H1 (cell line): ENCODE results near the gene PRICKLE2. TPM values are rescaled to one million over a fixed set of nuclear protein-coding genes. Genes with fewer than 3 reads are reported as not detected.

ENCODE experiments used
- CTCF ChIA-PET: fragments of 300-600 bp; sonication (Branson Sonifier 250); formaldehyde crosslinking; loops from one replicate; lab custom pipeline; 2021; ENCODE audit not compliant: partially characterized antibody; lab: Charles Lee
- POLR2A ChIA-PET: fragments of 300-600 bp; sonication (Branson Sonifier 250); formaldehyde crosslinking; loops from one replicate; lab custom pipeline; 2021; ENCODE audit warnings: inconsistent platforms; ENCODE audit not compliant: partially characterized antibody; lab: Charles Lee
- DNase-seq, 2 experiments: peaks; one replicate each; pipeline versions ENCODE4 v3.0.0 to v3.0.0-alpha.2; 2010 to 2022; ENCODE audit warnings: low spot score in 2 of 2, low read depth in 1 of 2, mixed read lengths in 1 of 2
- FAIRE-seq: peaks from 2 replicates; lab custom pipeline; 2011; peaks lifted over from hg19 to GRCh38; lab: Jason Lieb, UNC
- H2AFZ ChIP-seq: 2 replicates; pipeline ENCODE4 v1.8.1; 2012; ENCODE audit warnings: low read length, inconsistent platforms
- H2AK5ac ChIP-seq: 2 replicates; pipeline ENCODE4 v1.6.1; 2013; ENCODE audit warnings: low read depth, low read length
- H2BK120ac ChIP-seq: replicated peaks from 2 replicates; pipeline ENCODE3; 2013; ENCODE audit warnings: low read depth, low read length, inconsistent platforms
- H2BK12ac ChIP-seq: 2 replicates; pipeline ENCODE4 v1.6.1; 2013; ENCODE audit warnings: low read depth, low read length
- H2BK15ac ChIP-seq: 2 replicates; pipeline ENCODE4 v1.6.1; 2013; ENCODE audit warnings: low read length
- H2BK20ac ChIP-seq: 2 replicates; pipeline ENCODE4 v1.6.1; 2013; ENCODE audit warnings: low read length
- H2BK5ac ChIP-seq: 2 replicates; pipeline ENCODE4 v1.6.1; 2013; ENCODE audit warnings: low read depth, low read length
- H3K14ac ChIP-seq: 2 replicates; pipeline ENCODE4 v1.6.1; 2013; ENCODE audit warnings: inconsistent platforms; ENCODE audit not compliant: insufficient read length
- H3K18ac ChIP-seq: 2 replicates; pipeline ENCODE4 v1.6.1; 2013; ENCODE audit warnings: low read length; ENCODE audit errors: extremely low read depth
- H3K23ac ChIP-seq: 2 replicates; pipeline ENCODE4 v1.6.1; 2013; ENCODE audit warnings: inconsistent platforms; ENCODE audit not compliant: insufficient read length
- H3K23me2 ChIP-seq: 2 replicates; pipeline ENCODE4 v1.6.1; 2013; ENCODE audit warnings: low read depth, low read length
- H3K27ac ChIP-seq: 2 replicates; pipeline ENCODE4 v1.6.1; 2011; ENCODE audit warnings: low read depth, low read length, inconsistent platforms
- H3K27me3 ChIP-seq, 4 experiments: replicated peaks in 1 of 4; 1 replicate in 1 of 4; 2 replicates in 3 of 4; pipeline versions ENCODE4 v1.6.1 to v1.8.1; 2011 to 2013; ENCODE audit warnings: low read length in 3 of 4, mild to moderate bottlenecking in 3 of 4, inconsistent platforms in 2 of 4, mixed read lengths in 2 of 4, moderate library complexity in 1 of 4; ENCODE audit not compliant: control insufficient read depth in 3 of 4, insufficient read depth in 3 of 4; ENCODE audit errors: extremely low read depth in 1 of 4
- H3K36me3 ChIP-seq, 4 experiments: 2 replicates each; pipeline versions ENCODE4 v1.6.1 to v1.8.1; 2011 to 2013; ENCODE audit warnings: mild to moderate bottlenecking in 4 of 4, low read length in 3 of 4, moderate library complexity in 2 of 4, control low read depth in 1 of 4, inconsistent platforms in 1 of 4; ENCODE audit not compliant: insufficient read depth in 4 of 4, control insufficient read depth in 2 of 4
- H3K4ac ChIP-seq: replicated peaks from 2 replicates; pipeline ENCODE3; 2013; ENCODE audit warnings: low read length, low read depth, mixed read lengths, inconsistent platforms; ENCODE audit not compliant: insufficient read length
- H3K4me1 ChIP-seq, 4 experiments: replicated peaks in 1 of 4; 1 replicate in 1 of 4; 2 replicates in 3 of 4; pipeline versions ENCODE4 v1.6.1 to v1.8.1; 2011 to 2013; ENCODE audit warnings: low read length in 3 of 4, inconsistent platforms in 2 of 4, mixed read lengths in 1 of 4; ENCODE audit not compliant: insufficient read depth in 4 of 4, control insufficient read depth in 3 of 4
- H3K4me2 ChIP-seq, 2 experiments: 2 replicates each; pipeline versions ENCODE4 v1.6.1 to v1.8.1; 2011 to 2013; ENCODE audit warnings: low read depth in 2 of 2, low read length in 2 of 2, control low read depth in 1 of 2, inconsistent platforms in 1 of 2, mild to moderate bottlenecking in 1 of 2; ENCODE audit not compliant: insufficient read depth in 1 of 2
- H3K4me3 ChIP-seq, 4 experiments: fragments of 200-600, 300-600 bp in 1 of 4; sonication (generic), shearing (Covaris generic), sonication (Bioruptor Twin) in 1 of 4; 2 replicates each; pipeline versions ENCODE4 v1.5.1 to v1.8.1; 2011 to 2016; ENCODE audit warnings: low read length in 4 of 4, low read depth in 3 of 4, control low read depth in 2 of 4, inconsistent platforms in 2 of 4, mild to moderate bottlenecking in 2 of 4, mixed read lengths in 1 of 4, moderate library complexity in 1 of 4; ENCODE audit not compliant: insufficient read depth in 2 of 4; ENCODE audit errors: extremely low read depth in 1 of 4
- H3K56ac ChIP-seq: replicated peaks from 2 replicates; pipeline ENCODE3; 2013; ENCODE audit warnings: low read depth, mild to moderate bottlenecking, mixed read lengths, low read length, inconsistent platforms; ENCODE audit not compliant: insufficient read length
- H3K79me1 ChIP-seq: 2 replicates; pipeline ENCODE4 v1.6.1; 2013; ENCODE audit warnings: low read depth, low read length, control low read depth
- H3K79me2 ChIP-seq, 2 experiments: 2 replicates each; pipeline versions ENCODE4 v1.6.1 to v1.8.1; 2012 to 2013; ENCODE audit warnings: low read length in 2 of 2, mild to moderate bottlenecking in 2 of 2, inconsistent platforms in 1 of 2; ENCODE audit not compliant: insufficient read depth in 2 of 2, control insufficient read depth in 1 of 2
- H3K9ac ChIP-seq, 4 experiments: replicated peaks in 1 of 4; 1 replicate in 1 of 4; 2 replicates in 3 of 4; pipeline versions ENCODE4 v1.6.1 to v1.8.1; 2011 to 2013; ENCODE audit warnings: low read depth in 3 of 4, low read length in 3 of 4, control low read depth in 2 of 4, mild to moderate bottlenecking in 2 of 4, moderate library complexity in 2 of 4, inconsistent platforms in 1 of 4; ENCODE audit errors: extremely low read depth in 1 of 4
- H3K9me3 ChIP-seq, 2 experiments: 2 replicates each; pipeline versions ENCODE4 v1.6.1 to v1.8.1; 2012 to 2013; ENCODE audit warnings: mild to moderate bottlenecking in 2 of 2, moderate library complexity in 2 of 2, control low read depth in 1 of 2, inconsistent platforms in 1 of 2, low read depth in 1 of 2, low read length in 1 of 2, mixed read lengths in 1 of 2; ENCODE audit not compliant: insufficient read depth in 2 of 2
- H4K20me1 ChIP-seq, 2 experiments: replicated peaks in 1 of 2; 2 replicates each; pipeline versions ENCODE3 to v1.8.1; 2011 to 2013; ENCODE audit warnings: inconsistent platforms in 2 of 2, low read length in 2 of 2, mild to moderate bottlenecking in 1 of 2; ENCODE audit not compliant: insufficient read depth in 2 of 2, control insufficient read depth in 1 of 2
- H4K5ac ChIP-seq: 2 replicates; pipeline ENCODE4 v1.6.1; 2013; ENCODE audit warnings: low read length, low read depth, mixed read lengths, inconsistent platforms; ENCODE audit not compliant: insufficient read length
- H4K8ac ChIP-seq: 2 replicates; pipeline ENCODE4 v1.8.0; 2013; ENCODE audit warnings: mild to moderate bottlenecking, moderate library complexity, low read length, inconsistent platforms; ENCODE audit not compliant: insufficient read depth; ENCODE audit errors: extremely low read depth
- H4K91ac ChIP-seq: replicated peaks from 2 replicates; pipeline ENCODE3; 2013; ENCODE audit warnings: low read length, mixed read lengths, inconsistent platforms; ENCODE audit not compliant: insufficient read length
- ASH2L ChIP-seq: fragments of 200-600, 300-600 bp; sonication (generic); IDR thresholded peaks from one replicate; pipeline ENCODE4 v1.7.1; 2017; ENCODE audit warnings: low read length
- CBX8 ChIP-seq: fragments of 300-800, 300-1000 bp; sonication (generic); IDR thresholded peaks from 2 replicates; pipeline ENCODE4 v1.7.1; 2016; ENCODE audit warnings: low read depth, low read length, borderline replicate concordance
- CEBPB ChIP-seq: IDR thresholded peaks from 2 replicates; pipeline ENCODE4 v1.6.1; 2012; ENCODE audit warnings: low read depth, low read length
- CHD1 ChIP-seq: IDR thresholded peaks from 2 replicates; pipeline ENCODE4 v1.6.1; 2012; ENCODE audit warnings: low read depth, low read length, improper control_type of control experiment
- HDAC6 ChIP-seq: IDR thresholded peaks from one replicate; pipeline ENCODE4 v1.7.1; 2012; ENCODE audit warnings: low read depth, mild to moderate bottlenecking, inconsistent platforms, low read length, moderate library complexity
- KDM4A ChIP-seq: IDR thresholded peaks from one replicate; pipeline ENCODE4 v1.7.1; 2012; ENCODE audit warnings: low read depth, mild to moderate bottlenecking, moderate library complexity, low read length, inconsistent platforms; ENCODE audit not compliant: severe bottlenecking
- RBBP5 ChIP-seq: IDR thresholded peaks from 2 replicates; pipeline ENCODE4 v1.7.1; 2012; ENCODE audit warnings: low read depth, mild to moderate bottlenecking, inconsistent platforms, low read length, moderate library complexity, borderline replicate concordance
- SP1 ChIP-seq: IDR thresholded peaks from 2 replicates; pipeline ENCODE4 v1.6.1; 2011; ENCODE audit warnings: low read depth, low read length
- TAF7 ChIP-seq: optimal IDR thresholded peaks from 2 replicates; pipeline ENCODE3; 2011; ENCODE audit warnings: low read depth, mild to moderate bottlenecking, inconsistent platforms, low read length, moderate library complexity, borderline replicate concordance
- YY1 ChIP-seq: IDR thresholded peaks from 2 replicates; pipeline ENCODE4 v1.6.1; 2011; ENCODE audit warnings: low read depth, mild to moderate bottlenecking, low read length
- WGBS, 2 experiments: shearing (Covaris generic) in 1 of 2; methylation state at CpG; one replicate each; pipeline versions ENCODE4 v1.1.6 to v1.1.7; 2013 to 2015; ENCODE audit warnings: low lambda C conversion rate in 2 of 2, mixed read lengths in 2 of 2, inconsistent platforms in 1 of 2, low coverage in 1 of 2, missing lambda C conversion rate in 1 of 2; ENCODE audit not compliant: insufficient replicate concordance in 2 of 2, insufficient coverage in 1 of 2, insufficient read length in 1 of 2; ENCODE audit errors: extremely low coverage in 1 of 2, missing lambda C conversion rate in 1 of 2; 5-methylcytosine and 5-hydroxymethylcytosine counted together
- polyA plus RNA-seq, 7 experiments: library from polyadenylated mRNA; depleted of rRNA in 3 of 7; stranded (reverse) in 5 of 7; unstranded in 2 of 7; fragments of >200 nt in 5 of 7; fragments of 200-250 nt in 2 of 7; gene quantifications; 1 replicate in 5 of 7; 2 replicates in 1 of 7; 4 replicates in 1 of 7; pipeline versions ENCODE4 v1.2.1 to v1.2.3, GENCODE V29; 2011 to 2013; ENCODE audit warnings: missing spikeins in 2 of 7, mixed read lengths in 2 of 7
- total RNA-seq: library from RNA; stranded (reverse); fragmentation: NEBNext Ultra II Directional; extraction: Animal tissue kit (Norgen Biotek cat#: 25700); gene quantifications from 2 replicates; pipeline ENCODE4 v1.2.1, GENCODE V29; 2021

PRICKLE2 gene
- total and polyA plus RNA-seq, 2 of the 8 experiments (the other 6 are each of a cell fraction or from before 2014, with no cell fraction given): 2.9 to 8.0 TPM

DNA sequence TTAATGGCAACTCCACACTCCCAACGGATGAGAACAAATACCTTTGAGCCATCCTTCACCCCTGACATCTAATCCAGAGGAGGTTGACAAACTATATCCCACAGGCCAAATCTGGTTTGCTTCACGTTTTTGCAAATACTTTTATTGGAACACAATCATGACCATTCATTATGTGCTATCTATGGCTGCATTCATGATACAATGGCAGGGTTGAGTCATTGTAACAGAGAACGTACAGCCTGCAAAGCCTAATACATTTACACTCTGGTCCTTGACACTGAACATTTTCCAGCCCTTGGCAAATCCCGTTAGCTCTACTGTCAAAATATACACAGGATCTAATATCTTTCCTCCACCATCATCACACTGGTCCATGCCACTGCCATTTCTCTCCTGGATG, 7.6 kb upstream of the PRICKLE2 start:
- Histone ChIP-seq H2AK5ac (no peak overlapping the region), H3K23ac (no peak overlapping the region), H4K20me1 (peaks cover 0 to 2% of the 10 kb centered on the region in 2 experiments), H3K23me2 (no peaks in the 10 kb centered on the region), H3K4me1 (no peaks in the 10 kb centered on the region), H2BK12ac (no peak overlapping the region), H2BK15ac (no peak overlapping the region), H3K9ac (no peak overlapping the region), H4K5ac (no peak overlapping the region), H3K18ac (no peak overlapping the region), H2BK20ac (no peak overlapping the region), H4K91ac (no peak overlapping the region), H3K9me3 (peaks cover 6 to 8% of the 10 kb centered on the region in 2 experiments; a peak in 2 of 4 replicates), H3K79me2 (no peaks in the 10 kb centered on the region), H3K27me3 (no peaks in the 10 kb centered on the region), H3K56ac (no peak overlapping the region), H4K8ac (no peak overlapping the region), H3K4ac (no peak overlapping the region), H3K4me2 (no peak overlapping the region), H3K14ac (no peak overlapping the region), H2BK120ac (no peak overlapping the region), H3K36me3 (peaks cover 0 to 4% (median 0%) of the 10 kb centered on the region in 4 experiments; a peak in 1 of 8 replicates), H3K27ac (no peak overlapping the region), H3K79me1 (no peaks in the 10 kb centered on the region), H2AFZ (no peak overlapping the region), H3K4me3 (no peak overlapping the region), H2BK5ac (no peak overlapping the region)
- ChIA-PET POLR2A (no interaction called here), CTCF (interaction anchor here (1.2 kb wide), 1 partner anchor 9 kb away, joined by 3 read pairs; no protein-coding TSS in a partner anchor)
- DNase-seq (no peak), FAIRE-seq (no peak)
- 93% methylated on average over 4 of the region's 4 CpGs; no CpG with 5 or more reads in 1 of the 2 experiments for WGBS, 2 experiments
- no peak for TF ChIP-seq SP1
- no peak for TF ChIP-seq ASH2L
- no peak for TF ChIP-seq CBX8
- no peak for TF ChIP-seq YY1
- no peak for TF ChIP-seq CEBPB
- no peak for TF ChIP-seq CHD1
- no peak for TF ChIP-seq KDM4A
- no peak for TF ChIP-seq HDAC6
- no peak for TF ChIP-seq TAF7
- TF ChIP-seq RBBP5: no peak
